Measurements from ENCODE around the gene DACH1.

GRCh38 chr13:71499235-71499634, 367.8 kb downstream of the DACH1 start:
- TF ChIP-seq E2F6 (IDR thresholded peaks at IDR 0.05) = no peak
- TF ChIP-seq POLR2A (IDR thresholded peaks at IDR 0.05; ENCODE audit: control extremely low read depth in 1 of 2, low read depth in 2 of 2, low read length in 2 of 2) = no peak
- TF ChIP-seq CTCF (IDR thresholded peaks at IDR 0.05; ENCODE audit: control extremely low read depth in 1 of 3, insufficient read depth in 1 of 3, low read depth in 1 of 3, low read length in 3 of 3) = no peak
- TF ChIP-seq HDAC2 (IDR thresholded peaks at IDR 0.05; ENCODE audit: borderline replicate concordance in 1 of 2, low read depth in 2 of 2, low read length in 2 of 2) = no peak
- no peak for TF ChIP-seq ASH2L (IDR thresholded peaks at IDR 0.05; ENCODE audit: low read length)
- no peak for TF ChIP-seq NRF1 (IDR thresholded peaks at IDR 0.05; ENCODE audit: low read depth, low read length)
- no peak for TF ChIP-seq BACH1 (IDR thresholded peaks at IDR 0.05; ENCODE audit: low read length)
- TF ChIP-seq USF2 (IDR thresholded peaks at IDR 0.05; ENCODE audit: low read length) = no peak

Measured in H1 (cell line).